ENCODE measurements around the gene SRSF5.

DNA sequence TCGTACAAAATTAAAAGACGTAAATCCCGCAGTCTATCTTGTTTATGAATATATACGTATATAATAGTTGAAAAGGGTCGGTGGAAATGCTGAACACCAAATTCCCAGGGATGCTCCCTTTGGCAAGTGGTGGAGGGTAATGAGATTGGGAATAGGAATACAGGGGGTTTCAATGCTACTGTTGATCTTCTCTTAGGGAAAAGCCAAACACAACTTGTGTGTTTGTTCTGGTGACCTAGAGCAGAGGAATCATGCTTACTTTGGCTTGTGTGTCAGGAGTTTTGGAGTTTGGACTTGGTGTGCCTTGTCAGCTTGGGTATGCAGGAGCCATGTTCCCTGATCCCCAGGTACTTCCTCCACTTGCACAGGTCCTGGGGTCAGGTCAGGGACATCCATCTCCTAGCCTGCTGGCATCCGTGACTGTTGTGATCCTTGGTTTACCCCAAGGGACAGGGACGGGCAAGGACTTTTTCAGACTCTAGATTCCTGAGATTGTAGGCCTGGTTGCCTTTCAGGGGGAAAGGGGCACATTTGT, 26.0 kb downstream of the SRSF5 start:
- TF ChIP-seq, protein P1, sequence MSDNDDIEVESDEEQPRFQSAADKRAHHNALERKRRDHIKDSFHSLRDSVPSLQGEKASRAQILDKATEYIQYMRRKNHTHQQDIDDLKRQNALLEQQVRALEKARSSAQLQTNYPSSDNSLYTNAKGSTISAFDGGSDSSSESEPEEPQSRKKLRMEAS (IDR thresholded peaks at IDR 0.05) = no peak
- no peak for TF ChIP-seq JUND (IDR thresholded peaks at IDR 0.05; ENCODE audit: low read length)
- TF ChIP-seq ASH2L (IDR thresholded peaks at IDR 0.05; ENCODE audit: low read length) = no peak

All from H1 (cell line).